ENCODE measurements around the gene TMEM126A. TPM values are rescaled to one million over a fixed set of nuclear protein-coding genes. Genes with fewer than 3 reads are reported as not detected.
"Not testable (repeated sequence)": the region's sequence is repeated elsewhere in the genome, so short reads cannot be mapped to it uniquely, and the experiment has no call there.

Gene TMEM126A
- total RNA-seq, 2 experiments from 2014 or later = 21.7 to 37.4 TPM

DNA sequence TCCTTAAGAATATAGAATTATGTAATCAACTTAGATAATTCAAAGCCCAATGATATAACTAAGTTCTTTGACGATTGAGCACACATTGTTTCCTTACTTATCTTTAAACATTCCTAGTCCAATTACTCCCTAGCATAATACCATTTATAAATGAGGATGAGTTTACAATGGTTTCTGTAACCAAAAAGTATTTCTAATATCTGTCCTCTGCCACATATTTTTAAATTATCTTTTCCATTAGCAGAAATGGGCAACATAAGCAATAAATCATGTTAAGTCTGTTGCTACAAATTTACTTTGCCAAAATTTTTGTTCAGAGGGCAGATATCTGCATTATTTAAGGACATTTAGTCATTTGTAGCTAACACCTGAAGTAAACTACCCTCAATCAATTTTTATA, 10.4 kb downstream of the TMEM126A start:
- peaks cover 58% of the 10 kb centered on the region for H3K36me3 Mint-ChIP-seq (ENCODE audit: low read depth)

DNA sequence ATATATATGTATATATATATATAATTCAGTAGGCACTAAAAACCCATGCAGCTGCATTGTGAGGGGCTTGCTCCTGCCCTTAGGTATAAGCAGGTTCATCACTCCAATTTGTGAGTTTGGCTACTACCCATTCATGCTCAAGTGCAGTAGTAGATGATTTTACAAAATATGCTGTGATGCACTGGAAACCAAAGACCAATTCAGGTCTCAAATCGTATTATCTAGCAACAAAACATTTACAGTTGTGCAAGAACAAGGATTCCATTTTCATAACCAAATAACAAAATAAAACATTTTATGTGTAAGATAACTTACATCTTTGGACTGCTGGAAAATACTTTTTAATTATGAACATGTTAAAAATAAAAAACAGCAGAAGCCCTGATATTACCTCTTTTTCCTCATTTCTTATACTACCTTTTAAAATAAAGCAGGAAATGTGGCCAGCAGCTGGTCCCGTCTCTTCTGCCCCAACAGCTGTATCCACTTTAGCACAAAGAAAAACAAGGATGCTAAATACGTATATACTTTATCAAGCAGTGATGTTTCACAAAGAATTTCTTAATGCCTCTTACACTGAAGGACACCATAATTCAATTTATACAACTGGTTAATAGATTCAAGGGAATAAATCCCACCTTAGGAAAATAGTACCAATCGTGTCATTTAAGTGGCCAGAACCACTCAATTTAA, 14.4 kb downstream of the TMEM126A start:
- H3K27ac Mint-ChIP-seq = peak overlapping the region; percentile 19
- H3K4me3 Mint-ChIP-seq = peak overlapping the region; percentile 100
- intact Hi-C loops (cut with DNase I, micrococcal nuclease) = loop anchor here in 1 of 2 experiments (5.0 to 10.0 kb wide), 3 partner anchors 65 to 583 kb away; partner anchors contain the start of genes EED and PICALM
- no peaks in the 10 kb centered on the region for H3K27me3 Mint-ChIP-seq
- no peak for ATAC-seq
- H3K4me1 Mint-ChIP-seq = peaks cover 44% of the 10 kb centered on the region
- H3K36me3 Mint-ChIP-seq (ENCODE audit: low read depth) = peaks cover 56% of the 10 kb centered on the region
- no peak for DNase-seq
- ChIA-PET CTCF (interaction anchor here (0.7 to 1.5 kb wide), 5 partner anchors 10 to 193 kb away, joined by 3 to 5 read pairs (median 4); partner anchors contain the start of gene CCDC83), POLR2A (interaction anchor here (0.7 kb wide), 1 partner anchor 135 kb away, joined by 5 read pairs; no protein-coding TSS in a partner anchor)
- no peaks in the 10 kb centered on the region for H3K9me3 Mint-ChIP-seq (ENCODE audit: low read depth)

More for the DNA sequence above, 10.4 kb downstream of the TMEM126A start:
- no peak for DNase-seq
- Mint-ChIP-seq H3K27me3 (no peaks in the 10 kb centered on the region), H3K4me1 (peaks cover 48% of the 10 kb centered on the region), H3K27ac (no peak overlapping the region), H3K4me3 (no peak overlapping the region), H3K9me3 (ENCODE audit: low read depth) (no peaks in the 10 kb centered on the region)
- ATAC-seq = no peak
- intact Hi-C loops (cut with DNase I, micrococcal nuclease) = no loop called here
- POLR2A ChIA-PET = interaction anchor here (0.6 kb wide), 1 partner anchor 23 kb away, joined by 3 read pairs; no protein-coding TSS in a partner anchor
- CTCF ChIA-PET = interaction anchor here (1.7 kb wide), 1 partner anchor 9 kb away, joined by 8 read pairs; the partner anchor contains the start of gene TMEM126A

DNA sequence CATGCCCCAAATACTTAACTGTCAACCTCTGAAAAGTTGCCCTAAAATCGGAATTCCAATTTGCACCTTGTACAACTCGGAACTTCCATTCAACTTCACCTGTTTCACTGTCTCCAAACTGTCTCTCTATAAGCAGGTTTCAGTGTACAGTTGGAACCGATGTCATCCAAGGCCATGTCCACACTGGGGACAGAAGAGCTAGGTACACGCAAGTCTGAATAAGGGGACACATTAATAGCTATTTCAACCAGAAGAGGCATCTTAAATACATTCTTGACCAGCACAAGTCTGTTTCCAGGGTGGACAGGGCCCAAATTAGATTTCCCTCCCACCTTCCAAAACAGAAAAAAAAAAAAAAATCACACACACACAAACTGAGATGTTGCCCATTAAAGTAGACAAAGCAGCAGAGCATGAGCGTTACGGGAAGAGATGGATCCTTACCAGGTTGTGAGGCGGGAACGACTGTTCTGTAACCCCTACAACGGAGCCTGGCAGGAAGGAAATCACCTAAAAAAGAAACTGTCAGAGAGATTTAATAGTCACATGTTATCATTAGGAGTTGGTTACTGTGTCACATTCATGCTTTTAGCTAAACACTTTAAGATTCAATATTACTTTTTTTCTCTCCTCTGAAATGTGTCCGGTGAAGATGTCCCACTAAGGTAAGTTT, 15.4 kb downstream of the TMEM126A start:
- intact Hi-C loops (cut with DNase I, micrococcal nuclease) = loop anchor here in 1 of 2 experiments (5.0 to 10.0 kb wide), 3 partner anchors 66 to 582 kb away; partner anchors contain the start of genes EED and PICALM
- Mint-ChIP-seq H3K27ac (peak overlapping the region; percentile 99), H3K4me3 (peak overlapping the region; percentile 100), H3K36me3 (ENCODE audit: low read depth) (peaks cover 53% of the 10 kb centered on the region), H3K27me3 (no peaks in the 10 kb centered on the region), H3K4me1 (peaks cover 41% of the 10 kb centered on the region), H3K9me3 (ENCODE audit: low read depth) (no peaks in the 10 kb centered on the region)
- peak; percentile 38 for DNase-seq
- ChIA-PET POLR2A (interaction anchor here (1.3 kb wide), 1 partner anchor 35 kb away, joined by 6 read pairs; the partner anchor contains the start of gene TMEM126B), CTCF (interaction anchor here (0.6 to 1.4 kb wide), 5 partner anchors 15 to 169 kb away, joined by 3 to 5 read pairs (median 4); partner anchors contain the start of genes SYTL2 and TMEM126A)
- ATAC-seq = peak; percentile 9

DNA sequence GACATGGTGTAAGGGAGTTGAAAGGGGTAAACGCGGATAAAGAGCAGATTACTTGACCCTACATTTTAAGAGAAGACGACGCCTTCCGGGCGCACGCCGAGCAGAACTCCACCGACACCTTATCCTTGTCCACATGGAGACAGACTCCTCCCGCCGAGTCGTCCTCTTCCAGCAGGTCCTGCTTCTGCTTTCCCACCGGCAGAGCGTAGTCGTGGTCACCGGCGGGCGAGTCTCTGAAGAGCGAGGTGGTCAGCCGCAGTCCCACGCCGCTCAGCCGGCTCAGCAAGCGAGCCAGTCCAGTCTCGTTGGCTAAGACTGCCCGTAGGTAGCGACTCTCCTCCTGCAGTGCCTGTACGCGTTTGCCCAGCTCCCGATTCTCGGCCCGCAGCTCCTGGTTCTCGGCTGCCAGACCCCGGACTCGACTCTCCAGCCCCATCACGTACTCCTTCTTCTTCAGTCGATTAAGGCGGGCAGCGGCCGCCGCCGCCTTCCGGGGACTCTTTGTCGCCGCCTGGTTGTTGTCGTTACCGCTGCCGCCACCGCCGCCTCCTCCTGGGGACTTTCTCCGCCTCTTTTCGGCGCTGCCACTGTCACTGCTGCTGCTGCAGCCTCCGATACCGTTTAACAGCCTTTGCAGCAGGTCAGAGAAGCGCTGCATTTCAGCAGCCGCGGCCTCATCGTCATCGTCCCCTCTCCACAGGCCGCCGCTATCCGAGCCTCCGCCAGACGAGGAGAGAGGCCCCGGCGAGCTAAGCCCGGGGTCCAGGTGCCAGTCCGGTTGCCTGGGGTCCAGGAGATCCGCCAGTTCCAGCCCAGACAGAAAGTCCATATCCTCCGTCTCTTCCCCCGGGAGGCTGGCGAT, 16.2 kb downstream of the TMEM126A start:
- CTCF ChIA-PET = interaction anchor here (0.6 to 1.4 kb wide), 6 partner anchors 15 to 168 kb away, joined by 3 to 5 read pairs (median 4); partner anchors contain the start of genes SYTL2 and TMEM126A

DNA sequence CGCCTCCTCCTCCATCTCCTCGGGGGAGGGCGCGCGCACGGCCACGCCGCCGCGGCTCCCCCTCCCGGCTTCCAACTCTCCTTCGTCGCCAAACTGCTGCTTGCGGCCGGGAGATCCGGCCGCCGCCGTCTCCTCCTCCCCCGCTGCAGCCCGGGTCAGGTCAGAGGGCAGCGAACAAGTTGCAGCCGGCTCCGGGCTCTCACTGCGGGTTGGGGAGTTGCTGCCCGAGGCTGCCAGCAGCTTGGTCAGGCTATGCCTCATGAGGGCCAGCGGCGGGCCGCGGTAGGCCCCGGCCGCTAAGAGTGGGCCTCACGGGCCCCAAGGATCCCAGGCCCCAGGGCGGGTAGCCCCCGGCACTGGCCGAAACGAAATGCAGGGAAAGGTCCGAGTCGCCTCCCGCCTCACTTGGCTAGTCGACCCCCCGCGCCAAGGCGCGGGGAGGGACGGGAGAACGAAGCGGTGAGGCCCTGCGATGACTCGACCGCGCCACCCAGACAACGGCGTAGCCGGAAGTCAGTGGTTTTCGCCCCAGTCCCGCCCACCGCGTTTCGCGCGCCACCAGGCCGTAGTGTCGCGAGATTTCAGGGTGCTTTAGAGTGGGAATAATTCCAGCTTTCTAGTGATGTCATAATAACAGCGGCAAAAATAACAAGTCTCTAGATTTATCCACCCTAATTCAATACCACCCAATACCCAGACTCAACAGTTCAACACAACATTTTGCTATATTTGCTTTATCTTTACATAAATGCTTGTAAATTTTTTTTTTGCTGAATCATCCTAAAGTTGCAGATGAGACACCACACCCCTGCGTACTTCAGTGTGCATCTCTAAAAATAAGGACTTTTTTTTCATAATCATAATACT, 17.1 kb downstream of the TMEM126A start, which contains the start of gene CREBZF:
Gene CREBZF (minus strand): TSS at position 515 of the 867 bp plus-strand sequence. CDS start 254 bp downstream, at position 261.
- H3K4me3 Mint-ChIP-seq = peak within 1 kb of the TSS; percentile 100
- H3K9me3 Mint-ChIP-seq (ENCODE audit: low read depth) = no peaks in the 10 kb centered on the region
- peak within 1 kb of the TSS; percentile 99 for H3K27ac Mint-ChIP-seq
- POLR2A ChIA-PET = interaction anchor here (0.6 to 1.0 kb wide), 3 partner anchors 15 to 145 kb away, joined by 3 read pairs; partner anchors contain the start of gene TMEM126A
- intact Hi-C loops (cut with DNase I, micrococcal nuclease) = loop anchor here (1.0 to 10.0 kb wide), 17 partner anchors 17 to 638 kb away; partner anchors contain the start of genes EED (in 2 of the 2), PICALM (in 2 of the 2), TMEM126A (in 2 of the 2) and TMEM126B (in 2 of the 2)
- H3K27me3 Mint-ChIP-seq = no peaks in the 10 kb centered on the region
- peaks cover 29% of the 10 kb centered on the region for H3K4me1 Mint-ChIP-seq
- peaks cover 40% of the 10 kb centered on the region for H3K36me3 Mint-ChIP-seq (ENCODE audit: low read depth)
- CTCF ChIA-PET = interaction anchor here (0.6 to 1.4 kb wide), 6 partner anchors 16 to 350 kb away, joined by 3 to 5 read pairs (median 4); partner anchors contain the start of genes CCDC83 and TMEM126A
- DNase-seq = peak; percentile 97
- ATAC-seq = peak; percentile 88

More for the DNA sequence above, 16.2 kb downstream of the TMEM126A start:
- H3K36me3 Mint-ChIP-seq (ENCODE audit: low read depth) = peaks cover 47% of the 10 kb centered on the region
- ATAC-seq (peak; percentile 78), DNase-seq (peak; percentile 94)
- POLR2A ChIA-PET = interaction anchor here (1.3 kb wide), 1 partner anchor 36 kb away, joined by 6 read pairs; the partner anchor contains the start of gene TMEM126B
- intact Hi-C loops (cut with DNase I, micrococcal nuclease) = loop anchor here (1.0 to 10.0 kb wide), 13 partner anchors 17 to 639 kb away; partner anchors contain the start of genes EED (in 2 of the 2), PICALM (in 2 of the 2), TMEM126B (in 2 of the 2) and HIKESHI (in 1 of the 2)
- peaks cover 35% of the 10 kb centered on the region for H3K4me1 Mint-ChIP-seq
- H3K9me3 Mint-ChIP-seq (ENCODE audit: low read depth) = no peaks in the 10 kb centered on the region
- H3K27ac Mint-ChIP-seq = peak overlapping the region; percentile 99
- H3K4me3 Mint-ChIP-seq = peak overlapping the region; percentile 100
- no peaks in the 10 kb centered on the region for H3K27me3 Mint-ChIP-seq

DNA sequence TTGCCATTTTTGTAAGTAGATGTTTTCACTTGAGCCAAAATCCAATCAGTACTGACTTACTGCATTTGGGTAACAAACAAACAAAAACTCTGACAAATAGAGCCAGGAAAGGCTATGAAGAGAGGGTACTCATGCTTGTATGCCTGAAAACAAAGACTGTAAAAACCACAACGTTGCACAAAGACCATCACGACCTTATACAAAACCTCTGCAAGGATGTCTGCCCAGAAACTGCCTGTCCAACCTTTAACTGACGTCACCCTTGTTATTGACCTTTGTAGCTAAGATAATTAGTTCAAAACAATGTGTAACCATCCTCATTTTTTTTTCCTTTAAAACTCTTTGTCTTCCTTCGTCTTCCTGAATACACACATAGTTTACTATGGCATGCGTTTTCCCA, 18.0 kb downstream of the TMEM126A start:
- intact Hi-C loops (cut with DNase I, micrococcal nuclease) = loop anchor here (1.0 to 10.0 kb wide), 11 partner anchors 17 to 637 kb away; partner anchors contain the start of genes EED (in 1 of the 2), HIKESHI (in 1 of the 2), PICALM (in 1 of the 2) and SYTL2 (in 1 of the 2)
- H3K4me1 Mint-ChIP-seq = peaks cover 20% of the 10 kb centered on the region
- H3K27me3 Mint-ChIP-seq = no peaks in the 10 kb centered on the region
- peak overlapping the region; percentile 100 for H3K4me3 Mint-ChIP-seq
- H3K27ac Mint-ChIP-seq = peak overlapping the region; percentile 99
- ChIA-PET CTCF (interaction anchor here (0.5 kb wide), 2 partner anchors 104 to 1432 kb away, joined by 3 to 4 read pairs; no protein-coding TSS in a partner anchor), POLR2A (no interaction called here)
- ATAC-seq (no peak), DNase-seq (no peak)
- no peaks in the 10 kb centered on the region for H3K9me3 Mint-ChIP-seq (ENCODE audit: low read depth)
- H3K36me3 Mint-ChIP-seq (ENCODE audit: low read depth) = peaks cover 31% of the 10 kb centered on the region

DNA sequence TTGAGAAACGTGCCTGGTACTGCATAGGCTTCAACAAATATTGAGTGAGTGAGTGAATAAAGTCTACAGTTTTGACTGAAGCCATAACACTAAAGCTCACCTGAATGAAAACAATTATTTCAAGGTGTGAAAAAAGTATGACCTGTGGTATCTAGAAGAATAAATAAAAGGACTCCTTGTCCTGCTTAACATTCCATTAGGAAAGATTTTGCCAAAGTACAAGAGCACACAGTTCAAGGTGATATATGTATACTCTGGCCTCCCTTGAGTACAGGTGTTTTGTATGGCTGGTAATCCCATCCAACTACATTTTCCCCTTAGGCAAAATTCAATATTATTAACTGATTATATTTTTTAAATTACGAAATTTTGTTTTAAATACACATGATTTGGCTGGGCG, 18.9 kb downstream of the TMEM126A start:
- Mint-ChIP-seq H3K27ac (no peak overlapping the region), H3K9me3 (ENCODE audit: low read depth) (no peaks in the 10 kb centered on the region), H3K27me3 (no peaks in the 10 kb centered on the region), H3K4me1 (peaks cover 11% of the 10 kb centered on the region), H3K36me3 (ENCODE audit: low read depth) (peaks cover 22% of the 10 kb centered on the region), H3K4me3 (no peak overlapping the region)
- DNase-seq = no peak
- intact Hi-C loops (cut with DNase I, micrococcal nuclease) = loop anchor here in 1 of 2 experiments (5.0 to 10.0 kb wide), 3 partner anchors 161 to 578 kb away; partner anchors contain the start of genes EED and PICALM
- CTCF ChIA-PET = no interaction called here
- POLR2A ChIA-PET = no interaction called here
- no peak for ATAC-seq

DNA sequence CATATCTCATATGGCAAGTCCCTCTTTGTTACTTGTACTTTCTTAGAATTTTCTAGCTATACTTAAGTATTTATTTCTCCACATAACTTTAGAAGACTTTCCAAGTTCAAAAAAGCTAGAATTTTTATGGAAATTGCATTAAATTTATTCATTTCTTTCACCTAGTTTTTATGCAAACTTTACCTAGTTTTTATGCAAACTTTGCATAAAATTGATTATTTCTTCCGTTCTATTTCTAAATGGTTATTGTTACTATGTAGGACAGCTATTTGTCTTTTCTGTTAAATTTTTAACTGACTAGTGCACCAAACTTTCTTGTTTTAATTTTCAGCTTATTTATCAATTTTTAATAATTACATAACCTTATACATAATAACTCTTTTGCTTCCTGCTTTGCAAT, 20.4 kb downstream of the TMEM126A start:
- H3K27me3 Mint-ChIP-seq = no peaks in the 10 kb centered on the region
- intact Hi-C loops (cut with DNase I, micrococcal nuclease) = loop anchor here in 1 of 2 experiments (5.0 to 10.0 kb wide), 3 partner anchors 159 to 577 kb away; partner anchors contain the start of genes EED and PICALM

DNA sequence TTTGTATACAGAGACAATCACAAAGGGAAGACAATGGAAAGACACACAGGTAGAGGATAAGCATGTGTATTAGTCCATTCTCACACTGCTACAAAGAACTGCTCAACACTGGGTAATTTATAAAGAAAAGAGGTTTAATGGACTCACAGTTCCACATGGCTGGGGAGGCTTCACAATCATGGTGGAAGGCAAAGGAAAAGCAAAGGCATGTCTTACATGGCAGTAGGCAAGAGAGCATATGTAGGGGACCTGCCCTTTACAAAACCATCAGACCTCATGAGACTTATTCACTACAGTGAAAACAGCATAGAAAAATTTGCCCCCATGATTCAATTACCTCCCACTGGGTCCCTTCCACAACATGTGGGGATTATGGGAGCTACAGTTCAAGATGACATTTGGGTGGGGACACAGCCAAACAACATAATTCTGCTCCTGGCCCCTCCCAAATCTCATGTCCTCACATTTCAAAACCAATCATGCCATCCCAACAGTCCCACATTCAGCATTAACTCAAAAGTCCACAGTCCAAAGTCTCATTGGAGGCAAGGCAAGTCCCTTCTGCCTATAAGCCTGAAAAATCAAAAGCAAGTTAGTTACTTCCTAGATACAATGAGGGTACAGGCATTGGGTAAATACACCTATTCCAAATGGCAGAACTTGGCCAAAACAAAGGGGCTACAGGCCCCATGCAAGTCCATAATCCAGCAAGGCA, 23.3 kb downstream of the TMEM126A start:
- H3K4me3 Mint-ChIP-seq; intact Hi-C loops (cut with DNase I, micrococcal nuclease); ATAC-seq; H3K9me3 Mint-ChIP-seq (ENCODE audit: low read depth); CTCF ChIA-PET; H3K36me3 Mint-ChIP-seq (ENCODE audit: low read depth); POLR2A ChIA-PET; H3K4me1 Mint-ChIP-seq; DNase-seq; H3K27me3 Mint-ChIP-seq; H3K27ac Mint-ChIP-seq: not testable (repeated sequence)

More for the DNA sequence above, 20.4 kb downstream of the TMEM126A start:
- Mint-ChIP-seq H3K9me3 (ENCODE audit: low read depth) (no peaks in the 10 kb centered on the region), H3K4me1 (peaks cover 9% of the 10 kb centered on the region), H3K27ac (no peak overlapping the region), H3K36me3 (ENCODE audit: low read depth) (peaks cover 12% of the 10 kb centered on the region), H3K4me3 (no peak overlapping the region)
- ChIA-PET CTCF (interaction anchor here (0.6 to 0.9 kb wide), 2 partner anchors 10 to 17 kb away, joined by 3 read pairs; no protein-coding TSS in a partner anchor), POLR2A (no interaction called here)
- DNase-seq (no peak), ATAC-seq (no peak)
